Esophagus mucosa (tissue), 1 donor: ENCODE measurements around the gene NOTCH2. TPM values are rescaled to one million over a fixed set of nuclear protein-coding genes. Genes with fewer than 3 reads are reported as not detected.

Experiments
- ATAC-seq: fragments of 200-7000 bp; cut with Tn5 transposase; one replicate; pipeline ENCODE4 v1.9.1; 2020
- total RNA-seq: library from RNA; stranded (reverse); gene quantifications from one replicate; pipeline ENCODE4 v1.2.4, GENCODE V29; 2023
- donor health status: DM: yes; HTN: yes; CAD: no.

The NOTCH2 gene
- total RNA-seq, 1 donor from 2014 or later, result 92.0 TPM

- ATAC-seq, result no peak
Observed at GRCh38 chr1:119902775-119903442, 166.6 kb downstream of the NOTCH2 start.

- ATAC-seq, result no peak
Observed at GRCh38 chr1:119898981-119899720, 170.3 kb downstream of the NOTCH2 start.

- no peak for ATAC-seq
Observed at GRCh38 chr1:119898530-119898929, 170.9 kb downstream of the NOTCH2 start.

- no peak for ATAC-seq
Observed at GRCh38 chr1:119896303-119896702, 173.2 kb downstream of the NOTCH2 start, which contains the start of gene ADAM30. ADAM30 (minus strand) TSS chr1:119896515; CDS start chr1:119896336, 179 bp downstream.

GRCh38 chr1:119895102-119895501 is 174.4 kb downstream of the NOTCH2 start:
- ATAC-seq, result no peak

- no peak for ATAC-seq
Observed at GRCh38 chr1:119893827-119894700, 175.4 kb downstream of the NOTCH2 start.

GRCh38 chr1:119893238-119893791 is 176.1 kb downstream of the NOTCH2 start:
- ATAC-seq, result no peak

- ATAC-seq, result no peak
Observed at GRCh38 chr1:119891386-119891785, 178.1 kb downstream of the NOTCH2 start.

GRCh38 chr1:119888476-119888875 is 181.0 kb downstream of the NOTCH2 start:
- no peak for ATAC-seq

- ATAC-seq, result no peak
Observed at GRCh38 chr1:119887427-119887826, 182.0 kb downstream of the NOTCH2 start.

- peak; percentile 81 for ATAC-seq
Observed at GRCh38 chr1:119885903-119886783, 183.3 kb downstream of the NOTCH2 start.

- ATAC-seq, result no peak
Observed at GRCh38 chr1:119884711-119885110, 184.8 kb downstream of the NOTCH2 start.

- no peak for ATAC-seq
Observed at GRCh38 chr1:119883826-119884225, 185.6 kb downstream of the NOTCH2 start.

GRCh38 chr1:119882132-119883049 is 187.1 kb downstream of the NOTCH2 start:
- no peak for ATAC-seq

- ATAC-seq, result no peak
Observed at GRCh38 chr1:119879510-119880434, 189.7 kb downstream of the NOTCH2 start.

GRCh38 chr1:119878171-119878570 is 191.3 kb downstream of the NOTCH2 start:
- no peak for ATAC-seq

GRCh38 chr1:119874186-119874585 is 195.3 kb downstream of the NOTCH2 start:
- no peak for ATAC-seq

- ATAC-seq, result no peak
Observed at GRCh38 chr1:119873135-119874015, 196.1 kb downstream of the NOTCH2 start.
